K562 treated with DMSO at 1 percent for 4 hours (cell line): ENCODE measurements around the gene OR2T12. TPM values are rescaled to one million over a fixed set of nuclear protein-coding genes. Genes with fewer than 3 reads are reported as not detected.

ENCODE experiments used
- total RNA-seq: library from RNA; unstranded; fragments of 300-600 nt; gene quantifications from 2 replicates; pipeline ENCODE4 v1.2.3, GENCODE V29; 2022; ENCODE audit not compliant: insufficient read depth

OR2T12 gene, protein sequence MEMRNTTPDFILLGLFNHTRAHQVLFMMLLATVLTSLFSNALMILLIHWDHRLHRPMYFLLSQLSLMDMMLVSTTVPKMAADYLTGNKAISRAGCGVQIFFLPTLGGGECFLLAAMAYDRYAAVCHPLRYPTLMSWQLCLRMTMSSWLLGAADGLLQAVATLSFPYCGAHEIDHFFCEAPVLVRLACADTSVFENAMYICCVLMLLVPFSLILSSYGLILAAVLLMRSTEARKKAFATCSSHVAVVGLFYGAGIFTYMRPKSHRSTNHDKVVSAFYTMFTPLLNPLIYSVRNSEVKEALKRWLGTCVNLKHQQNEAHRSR
- total RNA-seq = not detected in 2 replicates

GRCh38 chr1:248303324-248303723 lies at the start of gene OR2T12:
TSS of gene OR2T12 (minus strand) at chr1:248303424. CDS start at chr1:248295578, 7,846 bp downstream.

GRCh38 chr1:248348475-248348874 lies 45.3 kb upstream of the OR2T12 start, which contains the start of gene OR14C36:
TSS of gene OR14C36 (plus strand) at chr1:248348775. CDS start at chr1:248348775, 0 bp downstream.

GRCh38 chr1:248324468-248324867 lies 21.2 kb upstream of the OR2T12 start, which contains the start of gene OR2M7:
TSS of gene OR2M7 (minus strand) at chr1:248324568. CDS start at chr1:248324568, 0 bp downstream.

GRCh38 chr1:248277876-248278275 lies 25.3 kb downstream of the OR2T12 start, which contains the start of gene OR2T33:
TSS of gene OR2T33 (minus strand) at chr1:248277976. CDS start at chr1:248273814, 4,162 bp downstream.

Other genes with a start within 250 kb of the OR2T12 start
- gene OR2L13, start 208.2 kb downstream of the OR2T12 start, total RNA-seq = not detected in 2 replicates
- not detected in 2 replicates for gene OR2M5, start 158.3 kb downstream of the OR2T12 start, total RNA-seq
- not detected in 2 replicates for gene OR2M2, start 128.6 kb downstream of the OR2T12 start, total RNA-seq
- gene OR2M3, start 106.2 kb downstream of the OR2T12 start, total RNA-seq = not detected in 2 replicates
- gene OR2M4, start 72.0 kb downstream of the OR2T12 start, total RNA-seq = not detected in 2 replicates
- not detected in 2 replicates for gene OR2T33, start 25.4 kb downstream of the OR2T12 start, total RNA-seq
- gene OR2M7, start 21.1 kb upstream of the OR2T12 start, total RNA-seq = not detected in 2 replicates
- not detected in 2 replicates for gene OR14C36, start 45.4 kb upstream of the OR2T12 start, total RNA-seq
- gene OR2T4, start 58.2 kb upstream of the OR2T12 start, total RNA-seq = not detected in 2 replicates
- gene OR2T6, start 72.3 kb upstream of the OR2T12 start, total RNA-seq = not detected in 2 replicates
- gene OR2T1, start 99.6 kb upstream of the OR2T12 start, total RNA-seq = not detected in 2 replicates
- gene OR2T2, start 142.2 kb upstream of the OR2T12 start, total RNA-seq = not detected in 2 replicates
- gene OR2T3, start 169.9 kb upstream of the OR2T12 start, total RNA-seq = not detected in 2 replicates
- gene OR2T5, start 185.2 kb upstream of the OR2T12 start, total RNA-seq = not detected in 2 replicates
- gene OR2G6, start 204.6 kb upstream of the OR2T12 start, total RNA-seq = not detected in 2 replicates